NCI-H524 treated with DMSO at 0.1 percent for 48 hours (cell line): Measurements from ENCODE around the gene RAB11FIP3.

ENCODE experiments used
- DNase-seq: peaks from one replicate; lab custom pipeline; 2025; lab: John Stamatoyannopoulos, UW

RAB11FIP3 gene

GRCh38 chr16:554640-555365 lies 129.4 kb downstream of the RAB11FIP3 start:
- no peak for DNase-seq

GRCh38 chr16:555528-556473 lies 130.4 kb downstream of the RAB11FIP3 start:
- DNase-seq, result no peak

GRCh38 chr16:556474-557173 lies 131.2 kb downstream of the RAB11FIP3 start:
- no peak for DNase-seq

- DNase-seq, result no peak
These were observed 132.2 kb downstream of the RAB11FIP3 start for GRCh38 chr16:557463-558297.

- no peak for DNase-seq
These were observed 133.0 kb downstream of the RAB11FIP3 start for GRCh38 chr16:558298-559020.

- no peak for DNase-seq
These were observed 133.6 kb downstream of the RAB11FIP3 start for GRCh38 chr16:559021-559380.

GRCh38 chr16:559411-560203 lies 134.2 kb downstream of the RAB11FIP3 start:
- DNase-seq, result no peak

GRCh38 chr16:560204-560700 lies 134.8 kb downstream of the RAB11FIP3 start, which contains the start of gene PRR35:
TSS of gene PRR35 (plus strand) at chr16:560394. CDS start at chr16:563295, 2,901 bp downstream.
- DNase-seq, result no peak

- DNase-seq, result no peak
These were observed 135.4 kb downstream of the RAB11FIP3 start for GRCh38 chr16:560701-561412.

- DNase-seq, result no peak
These were observed 136.0 kb downstream of the RAB11FIP3 start for GRCh38 chr16:561413-561794.

- no peak for DNase-seq
These were observed 136.8 kb downstream of the RAB11FIP3 start for GRCh38 chr16:561957-562938.

- DNase-seq, result no peak
These were observed 137.7 kb downstream of the RAB11FIP3 start for GRCh38 chr16:563072-563644.

GRCh38 chr16:564690-565418 lies 139.4 kb downstream of the RAB11FIP3 start:
- DNase-seq, result no peak

GRCh38 chr16:565419-566330 lies 140.2 kb downstream of the RAB11FIP3 start:
- DNase-seq, result no peak

GRCh38 chr16:566475-567372 lies 141.3 kb downstream of the RAB11FIP3 start, which contains the start of gene NHLRC4:
TSS of gene NHLRC4 (plus strand) at chr16:567005. CDS start at chr16:568048, 1,043 bp downstream.
- no peak for DNase-seq
